CD4-positive, alpha-beta T cell treated with Interleukin-2 at 100 ng/mL for 4 hours (primary cell): ENCODE results near the gene SPRED1.

Source experiments
- DNase-seq: peaks from one replicate; pipeline ENCODE4 v3.0.0-alpha.2; 2020; ENCODE audit warnings: low spot score

SPRED1 gene

GRCh38 chr15:38354315-38354929, 101.8 kb downstream of the SPRED1 start:
- peak; percentile 51 for DNase-seq

- DNase-seq: no peak
Observed at GRCh38 chr15:38362355-38362754, 109.7 kb downstream of the SPRED1 start.

- DNase-seq: no peak
Observed at GRCh38 chr15:38367476-38367875, 114.8 kb downstream of the SPRED1 start.

- DNase-seq: no peak
Observed at GRCh38 chr15:38369936-38370478, 117.4 kb downstream of the SPRED1 start.

- DNase-seq: no peak
Observed at GRCh38 chr15:38373016-38373415, 120.4 kb downstream of the SPRED1 start.

- DNase-seq: no peak
Observed at GRCh38 chr15:38374029-38374428, 121.4 kb downstream of the SPRED1 start.

- no peak for DNase-seq
Observed at GRCh38 chr15:38374556-38374955, 121.9 kb downstream of the SPRED1 start.

GRCh38 chr15:38376081-38376480, 123.4 kb downstream of the SPRED1 start:
- no peak for DNase-seq

- no peak for DNase-seq
Observed at GRCh38 chr15:38377636-38378035, 125.0 kb downstream of the SPRED1 start.

GRCh38 chr15:38378161-38378560, 125.5 kb downstream of the SPRED1 start:
- DNase-seq: no peak

GRCh38 chr15:38389924-38390542, 137.4 kb downstream of the SPRED1 start:
- DNase-seq: peak; percentile 56

GRCh38 chr15:38391191-38391590, 138.6 kb downstream of the SPRED1 start:
- DNase-seq: no peak

- no peak for DNase-seq
Observed at GRCh38 chr15:38398134-38398533, 145.5 kb downstream of the SPRED1 start.

GRCh38 chr15:38401106-38401505, 148.5 kb downstream of the SPRED1 start:
- DNase-seq: no peak

GRCh38 chr15:38401701-38402100, 149.1 kb downstream of the SPRED1 start:
- DNase-seq: no peak

GRCh38 chr15:38406436-38406835, 153.8 kb downstream of the SPRED1 start:
- DNase-seq: no peak
